ENCODE data around the gene KIF5C.

KIF5C gene

DNA sequence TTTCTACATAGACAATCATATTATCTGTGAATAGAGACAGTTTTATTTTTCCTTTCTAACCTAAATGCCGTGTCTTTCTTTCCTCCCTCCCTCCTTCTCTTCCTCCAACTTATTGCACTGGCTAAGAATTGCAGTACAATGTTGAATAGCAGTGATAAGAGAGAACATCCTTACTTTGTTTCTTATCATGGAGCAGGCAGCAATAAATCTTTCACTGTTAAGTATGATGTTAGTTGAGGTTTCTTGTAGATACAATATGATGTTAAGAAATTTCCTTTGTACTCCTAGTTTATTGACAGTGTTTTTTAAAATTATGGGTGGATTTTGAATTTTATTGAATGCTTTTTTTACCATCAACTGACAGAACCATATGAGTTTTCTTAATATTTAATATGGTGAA lies 169.5 kb downstream of the KIF5C start:
- DNase-seq = no peak

- DNase-seq = no peak
These were observed 172.1 kb downstream of the KIF5C start for GRCh38 chr2:149047118-149047517.

- no peak for DNase-seq
These were observed 174.1 kb downstream of the KIF5C start for GRCh38 chr2:149049142-149049541.

- no peak for DNase-seq
These were observed 175.2 kb downstream of the KIF5C start for GRCh38 chr2:149050188-149050587.

DNA sequence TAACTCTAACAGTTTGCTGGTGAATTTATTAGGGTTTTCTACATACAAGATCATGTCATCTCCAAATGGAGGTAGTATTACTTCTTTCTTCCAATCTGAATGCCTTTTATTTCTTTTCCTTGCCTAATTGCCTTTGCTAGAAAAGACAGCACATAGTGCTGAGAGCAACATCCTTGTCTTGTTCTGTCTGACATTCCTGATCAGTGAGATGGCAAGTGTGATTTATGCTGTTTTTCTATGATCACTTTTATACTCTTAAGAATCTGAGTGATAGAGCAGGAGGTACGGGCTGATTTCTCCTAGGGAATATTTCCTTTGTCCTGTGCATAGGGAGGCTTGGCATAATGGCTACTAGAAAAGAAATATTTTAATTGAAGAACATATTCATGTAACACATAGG lies 180.7 kb downstream of the KIF5C start:
- DNase-seq = no peak

DNA sequence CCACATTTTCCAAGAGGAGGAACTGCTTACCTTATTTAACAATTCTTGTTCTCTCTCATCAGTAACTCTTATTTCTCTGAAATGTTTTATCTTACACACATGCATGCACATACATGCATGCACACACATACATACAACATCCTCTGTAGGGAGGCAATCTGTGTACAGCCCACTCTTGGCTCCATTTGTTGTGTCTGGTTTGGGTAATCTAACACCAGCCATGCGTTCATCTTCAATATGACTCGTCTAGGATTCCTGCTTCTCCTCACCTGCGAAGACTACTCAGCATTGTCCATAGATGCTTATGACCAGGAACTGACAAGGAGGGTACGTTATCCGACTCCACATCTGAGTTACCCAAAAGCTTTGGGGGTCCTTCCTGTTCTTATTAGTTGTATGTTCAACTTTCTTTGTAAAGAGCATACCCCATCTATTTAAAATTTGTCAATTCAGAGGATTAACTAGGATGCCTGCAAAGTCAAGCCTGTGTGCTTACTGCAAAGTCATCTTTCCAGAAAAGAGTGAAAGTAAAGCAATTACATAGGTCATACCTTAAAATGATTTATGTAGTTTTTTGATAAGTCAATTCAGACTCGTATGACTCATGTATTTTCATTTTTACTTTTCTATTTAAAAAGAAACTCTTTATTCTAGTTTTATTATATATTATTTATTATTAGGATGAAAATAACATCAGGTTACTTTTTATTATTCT lies 181.7 kb downstream of the KIF5C start:
- no peak for DNase-seq

- no peak for DNase-seq
These were observed 182.4 kb downstream of the KIF5C start for GRCh38 chr2:149057401-149057800.

GRCh38 chr2:149058936-149059335 lies 183.9 kb downstream of the KIF5C start:
- no peak for DNase-seq

GRCh38 chr2:149059822-149060221 lies 184.8 kb downstream of the KIF5C start:
- no peak for DNase-seq

DNA sequence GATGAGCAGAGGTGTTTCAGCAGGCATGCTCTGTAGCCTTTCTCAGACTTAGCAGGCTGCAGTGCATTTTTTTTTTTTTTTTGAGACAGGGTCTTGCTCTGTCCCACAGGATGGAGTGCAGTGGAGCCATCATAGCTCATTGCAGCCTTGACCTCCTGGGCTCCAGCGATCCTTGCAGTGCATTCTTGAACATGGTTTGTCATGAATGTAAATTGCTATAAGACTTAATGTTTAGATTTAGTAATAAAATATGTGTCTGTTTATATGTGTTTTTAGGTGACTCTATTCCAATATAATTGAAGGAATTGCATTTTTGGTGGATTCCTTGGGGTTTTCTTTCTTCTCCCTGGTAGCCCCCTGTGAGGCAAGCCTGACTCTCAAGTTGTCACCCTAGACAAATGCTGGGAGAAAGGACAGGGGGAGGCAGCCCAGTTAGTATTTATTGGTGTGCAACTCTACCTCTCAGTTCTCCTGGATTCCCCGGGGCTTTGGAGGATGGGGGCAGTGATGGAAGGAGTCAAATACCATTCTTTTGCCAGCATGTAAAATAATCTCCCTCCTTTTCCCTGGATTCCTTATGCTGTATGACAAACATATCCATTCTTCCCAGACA lies 186.2 kb downstream of the KIF5C start:
- DNase-seq = no peak

DNA sequence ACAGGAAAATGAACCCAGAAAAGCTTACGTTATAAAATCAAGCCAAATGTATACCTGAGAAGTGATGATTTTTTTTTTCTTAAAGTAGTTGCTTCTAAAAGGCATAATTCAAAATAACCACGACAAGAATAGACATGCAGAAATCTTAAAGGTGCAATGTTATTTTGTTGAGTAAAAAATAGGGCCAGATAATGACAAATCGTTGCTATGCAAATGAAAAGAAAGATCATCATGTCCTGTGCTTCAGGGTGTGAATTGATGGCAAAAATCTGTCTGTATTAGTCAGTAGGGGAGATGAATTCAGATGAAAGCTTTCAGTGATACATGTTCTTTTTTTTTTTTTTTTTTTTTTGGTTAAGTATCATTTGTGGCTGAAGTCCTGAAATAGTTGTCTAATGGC lies 187.5 kb downstream of the KIF5C start:
- no peak for DNase-seq

DNA sequence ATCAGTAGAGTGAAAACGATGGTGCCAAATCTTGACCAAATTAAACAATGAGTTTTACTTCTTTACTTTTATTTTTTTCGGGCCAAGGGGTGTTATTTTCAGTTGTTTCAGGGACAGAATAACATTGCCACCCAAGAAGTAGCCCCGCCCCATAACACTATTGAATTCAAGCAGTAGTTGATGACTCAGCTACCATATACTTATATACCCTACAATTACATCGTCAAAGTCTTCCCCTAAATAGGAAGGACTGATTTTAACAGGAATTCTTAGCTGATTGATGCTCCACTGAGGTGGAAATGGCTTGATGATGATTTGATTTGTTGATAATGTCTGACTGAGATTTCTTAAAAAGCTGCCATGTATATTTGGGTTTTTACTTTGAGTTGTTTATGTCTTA lies 188.2 kb downstream of the KIF5C start:
- DNase-seq = no peak

GRCh38 chr2:149064365-149064841 lies 189.4 kb downstream of the KIF5C start:
- DNase-seq = no peak

- no peak for DNase-seq
These were observed 190.0 kb downstream of the KIF5C start for GRCh38 chr2:149064856-149065630.

DNA sequence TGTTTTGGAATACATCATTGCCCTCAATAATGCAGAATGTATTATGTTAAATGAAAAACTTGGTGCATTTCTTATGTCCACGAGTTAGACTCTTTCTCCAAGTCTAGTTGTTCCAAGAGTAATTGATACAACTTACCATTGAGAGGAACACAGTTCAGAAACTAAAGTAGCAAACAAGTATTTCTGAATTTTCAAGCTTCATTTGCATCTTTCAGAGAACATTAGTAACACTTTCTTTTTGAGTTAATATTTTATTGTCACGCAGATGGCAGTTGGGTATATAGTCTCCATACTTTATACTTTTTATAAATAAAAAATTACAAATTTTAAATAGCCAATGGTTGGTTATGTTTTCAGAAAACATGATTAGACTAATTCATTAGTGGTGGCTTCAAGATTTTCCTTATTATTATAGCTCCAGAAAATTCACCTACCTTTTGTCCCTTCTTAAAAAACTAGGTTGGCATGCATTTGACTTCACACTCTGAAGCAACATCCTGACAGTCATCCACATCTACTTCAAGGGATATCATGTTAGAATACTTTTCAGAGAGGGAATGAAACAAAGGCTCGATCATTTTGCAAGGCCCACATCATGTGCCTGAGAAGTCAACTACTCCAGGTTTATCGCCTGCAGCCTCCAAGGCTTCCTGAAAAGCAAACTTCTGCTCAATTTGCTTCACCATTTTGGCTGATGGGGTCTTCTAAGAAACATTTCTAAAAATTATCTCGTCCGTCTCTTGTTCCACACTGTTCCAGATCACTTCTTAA lies 193.4 kb downstream of the KIF5C start:
- DNase-seq = no peak

- DNase-seq = no peak
These were observed 194.2 kb downstream of the KIF5C start for GRCh38 chr2:149068996-149069888.

DNA sequence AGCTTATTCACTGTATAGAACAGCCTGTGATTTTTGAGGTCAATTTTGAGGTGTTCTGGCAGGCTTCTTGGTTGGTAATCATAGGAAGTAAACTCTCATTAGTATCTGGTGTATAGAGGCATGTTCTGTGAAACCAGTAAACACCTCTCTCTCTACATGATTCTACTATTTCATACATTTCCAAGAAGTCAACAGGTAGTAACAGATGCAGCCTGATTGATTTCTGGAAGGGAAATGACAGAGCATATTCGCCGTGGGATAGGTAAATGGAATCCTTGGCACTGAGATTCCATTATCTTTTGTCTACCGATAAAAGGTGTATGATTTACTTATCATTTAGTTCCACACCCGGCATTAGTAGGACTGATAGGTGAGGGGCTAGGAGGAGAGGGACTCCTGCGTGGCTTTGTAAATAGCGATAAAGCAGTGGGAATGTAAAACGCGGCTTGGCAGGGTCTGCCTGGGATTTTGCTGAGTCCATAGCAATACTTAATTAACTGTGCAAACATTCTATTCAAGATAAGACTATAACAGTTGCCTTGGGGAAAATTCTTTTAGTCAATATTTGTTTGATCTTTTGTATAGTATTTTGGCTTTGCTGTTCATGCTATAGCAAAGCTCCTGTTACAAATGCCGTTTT lies 195.8 kb downstream of the KIF5C start:
- no peak for DNase-seq

GRCh38 chr2:149075105-149075504 lies 200.1 kb downstream of the KIF5C start:
- no peak for DNase-seq

GRCh38 chr2:149075853-149076252 lies 200.8 kb downstream of the KIF5C start:
- peak; percentile 44 for DNase-seq
